Endodermal cell (in vitro differentiated cells): ENCODE data around the gene MBP. TPM values are rescaled to one million over a fixed set of nuclear protein-coding genes. Genes with fewer than 3 reads are reported as not detected.

Source experiments
- DNase-seq: peaks from one replicate; pipeline ENCODE4 v3.0.0-alpha.2; 2017
- H3K27ac ChIP-seq: 2 replicates; pipeline ENCODE4 v1.5.1; 2013; ENCODE audit warnings: mild to moderate bottlenecking, low read depth, low read length, moderate library complexity
- H3K27me3 ChIP-seq: 2 replicates; pipeline ENCODE4 v1.6.1; 2013; ENCODE audit warnings: mild to moderate bottlenecking, low read length, moderate library complexity; ENCODE audit not compliant: insufficient read depth, control insufficient read depth, poor library complexity, severe bottlenecking
- H3K36me3 ChIP-seq: 2 replicates; pipeline ENCODE4 v1.7.0; 2013; ENCODE audit warnings: mild to moderate bottlenecking, low read length, moderate library complexity; ENCODE audit not compliant: control insufficient read depth, insufficient read depth
- H3K4me1 ChIP-seq: one replicate; pipeline ENCODE4 v1.7.0; 2013; ENCODE audit warnings: low read length; ENCODE audit not compliant: control insufficient read depth, insufficient read depth
- H3K4me3 ChIP-seq: 2 replicates; pipeline ENCODE4 v1.5.1; 2013; ENCODE audit warnings: mild to moderate bottlenecking, low read length, moderate library complexity
- H3K9ac ChIP-seq: 2 replicates; pipeline ENCODE4 v1.6.1; 2013; ENCODE audit warnings: mild to moderate bottlenecking, low read length, moderate library complexity; ENCODE audit not compliant: poor library complexity, severe bottlenecking; ENCODE audit errors: extremely low read depth
- H3K9me3 ChIP-seq: 2 replicates; pipeline ENCODE4 v1.6.1; 2013; ENCODE audit warnings: mild to moderate bottlenecking, low read length, moderate library complexity; ENCODE audit not compliant: control insufficient read depth
- H3K27ac Mint-ChIP-seq: 2 replicates; pipeline ENCODE4 v1.8.0; 2020; ENCODE audit warnings: mixed read lengths
- H3K27me3 Mint-ChIP-seq: 2 replicates; pipeline ENCODE4 v1.8.0; 2021; ENCODE audit warnings: mild to moderate bottlenecking, mixed read lengths; ENCODE audit not compliant: insufficient read depth
- H3K36me3 Mint-ChIP-seq: 2 replicates; pipeline ENCODE4 v1.8.0; 2020; ENCODE audit warnings: low read depth, mixed read lengths
- H3K4me1 Mint-ChIP-seq: 2 replicates; pipeline ENCODE4 v1.8.0; 2020; ENCODE audit warnings: mixed read lengths
- H3K4me3 Mint-ChIP-seq: 2 replicates; pipeline ENCODE4 v1.8.0; 2020; ENCODE audit warnings: mild to moderate bottlenecking, moderate library complexity, mixed read lengths
- H3K9me3 Mint-ChIP-seq: 2 replicates; pipeline ENCODE4 v1.8.0; 2020; ENCODE audit warnings: mild to moderate bottlenecking, mixed read lengths
- WGBS, 2 experiments: methylation state at CpG; one replicate each; pipeline versions ENCODE4 v1.1.5 to v1.1.7; 2013; ENCODE audit warnings: missing lambda C conversion rate in 2 of 2, mixed read lengths in 1 of 2; ENCODE audit not compliant: insufficient coverage in 1 of 2, insufficient read length in 1 of 2; 5-methylcytosine and 5-hydroxymethylcytosine counted together
- total RNA-seq, 2 donors: library from RNA; stranded (reverse); fragmentation: NEBNext Ultra II Directional in 1 of 2; extraction: Animal tissue kit (Norgen Biotek cat#: 25700) in 1 of 2; gene quantifications; 2 replicates in 1 of 2; 3 replicates in 1 of 2; pipeline ENCODE4 v1.2.1, GENCODE V29; 2021
- TF ChIP-seq, protein P1 (sequence below): fragments of 200-600 bp; sonication (generic); conservative IDR thresholded peaks from 2 replicates; pipeline ENCODE4 v1.5.0; 2021; ENCODE audit warnings: antibody characterized with exemption, mild to moderate bottlenecking

MBP gene
- total RNA-seq, 2 donors from 2014 or later = 16.3 to 19.0 TPM

- Histone ChIP-seq H3K36me3 (no peaks in the 10 kb centered on the region), H3K27me3 (peaks cover 17% of the 10 kb centered on the region), H3K27ac (no peak overlapping the region), H3K4me3 (peak overlapping the region; percentile 68), H3K4me1 (no peaks in the 10 kb centered on the region), H3K9me3 (no peaks in the 10 kb centered on the region), H3K9ac (no peak overlapping the region)
- TF ChIP-seq, protein P1, sequence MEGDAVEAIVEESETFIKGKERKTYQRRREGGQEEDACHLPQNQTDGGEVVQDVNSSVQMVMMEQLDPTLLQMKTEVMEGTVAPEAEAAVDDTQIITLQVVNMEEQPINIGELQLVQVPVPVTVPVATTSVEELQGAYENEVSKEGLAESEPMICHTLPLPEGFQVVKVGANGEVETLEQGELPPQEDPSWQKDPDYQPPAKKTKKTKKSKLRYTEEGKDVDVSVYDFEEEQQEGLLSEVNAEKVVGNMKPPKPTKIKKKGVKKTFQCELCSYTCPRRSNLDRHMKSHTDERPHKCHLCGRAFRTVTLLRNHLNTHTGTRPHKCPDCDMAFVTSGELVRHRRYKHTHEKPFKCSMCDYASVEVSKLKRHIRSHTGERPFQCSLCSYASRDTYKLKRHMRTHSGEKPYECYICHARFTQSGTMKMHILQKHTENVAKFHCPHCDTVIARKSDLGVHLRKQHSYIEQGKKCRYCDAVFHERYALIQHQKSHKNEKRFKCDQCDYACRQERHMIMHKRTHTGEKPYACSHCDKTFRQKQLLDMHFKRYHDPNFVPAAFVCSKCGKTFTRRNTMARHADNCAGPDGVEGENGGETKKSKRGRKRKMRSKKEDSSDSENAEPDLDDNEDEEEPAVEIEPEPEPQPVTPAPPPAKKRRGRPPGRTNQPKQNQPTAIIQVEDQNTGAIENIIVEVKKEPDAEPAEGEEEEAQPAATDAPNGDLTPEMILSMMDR = no peak
- Mint-ChIP-seq H3K4me1 (peaks cover 13% of the 10 kb centered on the region), H3K36me3 (peaks cover 1% of the 10 kb centered on the region), H3K9me3 (no peaks in the 10 kb centered on the region), H3K27me3 (peaks cover 21% of the 10 kb centered on the region), H3K4me3 (peak overlapping the region; percentile 59), H3K27ac (no peak overlapping the region)
- 52 to 70% methylated on average over 31 to 55 of the region's 55 CpGs for WGBS, 2 experiments
- peak; percentile 86 for DNase-seq
These were observed 45.0 kb downstream of the MBP start for GRCh38 chr18:77087393-77088141.

DNA sequence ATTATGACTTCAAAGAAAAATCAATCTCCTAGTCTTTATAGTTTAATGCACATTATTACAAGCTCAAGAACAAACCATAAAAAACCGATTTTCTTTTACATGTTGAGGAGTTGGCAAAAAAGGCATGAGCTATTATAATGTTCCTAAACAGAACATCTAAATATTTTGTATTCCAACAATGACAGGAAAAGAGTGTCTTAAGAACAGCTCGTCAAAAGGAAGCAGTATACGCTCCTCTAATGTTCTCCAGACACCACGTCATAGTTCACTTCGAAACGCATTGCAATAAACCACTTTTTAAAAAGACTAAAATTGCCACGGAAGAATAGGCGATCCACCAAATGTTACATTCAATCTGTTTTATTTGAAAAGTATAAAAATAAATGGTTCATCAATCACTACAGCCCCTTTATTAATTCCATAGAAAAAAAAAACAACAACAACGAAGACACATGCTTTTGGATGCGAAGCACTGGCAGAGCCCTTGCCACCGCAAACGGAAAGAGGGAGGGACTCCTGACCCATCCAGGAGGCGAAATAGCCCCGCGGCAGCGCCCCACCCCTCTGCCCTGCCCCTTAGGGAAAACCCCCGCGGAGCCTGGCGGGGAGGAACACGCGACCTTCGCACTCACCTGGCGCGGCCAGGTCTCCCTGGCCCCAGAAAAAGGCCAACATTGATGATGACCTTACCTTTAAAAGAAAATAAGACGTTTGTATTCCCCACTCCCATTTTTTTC, 45.8 kb downstream of the MBP start:
- peaks cover 17% of the 10 kb centered on the region for H3K27me3 ChIP-seq
- TF ChIP-seq, protein P1 = no peak
- no peaks in the 10 kb centered on the region for H3K9me3 ChIP-seq
- H3K9ac ChIP-seq = no peak overlapping the region
- Mint-ChIP-seq H3K27me3 (peaks cover 21% of the 10 kb centered on the region), H3K36me3 (peaks cover 1% of the 10 kb centered on the region), H3K4me1 (peaks cover 13% of the 10 kb centered on the region), H3K27ac (no peak overlapping the region), H3K9me3 (no peaks in the 10 kb centered on the region), H3K4me3 (peak overlapping the region; percentile 59)
- peak overlapping the region; percentile 68 for H3K4me3 ChIP-seq
- no peaks in the 10 kb centered on the region for H3K4me1 ChIP-seq
- WGBS, 2 experiments = 32 to 35% methylated on average over 8 to 25 of the region's 25 CpGs
- H3K27ac ChIP-seq = no peak overlapping the region
- H3K36me3 ChIP-seq = no peaks in the 10 kb centered on the region
- DNase-seq = peak; percentile 72

DNA sequence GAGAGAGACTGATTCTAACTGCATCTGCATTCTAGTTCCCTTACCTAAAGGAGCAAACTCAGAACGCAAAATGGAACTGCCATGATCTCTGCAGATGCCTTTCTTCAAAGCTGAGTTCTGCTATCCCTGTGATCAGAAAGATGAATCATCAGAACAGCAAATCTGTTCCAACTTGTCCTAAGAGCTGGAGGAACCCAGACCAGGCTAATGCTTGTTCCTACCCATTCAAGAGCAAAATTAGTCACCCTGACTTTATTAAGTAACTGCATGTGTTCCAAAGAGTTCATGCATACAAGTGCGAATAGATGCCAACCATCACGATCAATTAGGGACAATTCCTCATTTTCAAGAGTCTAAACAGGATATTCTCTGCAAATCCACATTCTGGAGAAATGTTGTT, 46.5 kb downstream of the MBP start:
- peaks cover 1% of the 10 kb centered on the region for H3K36me3 Mint-ChIP-seq
- Histone ChIP-seq H3K4me1 (no peaks in the 10 kb centered on the region), H3K4me3 (no peak overlapping the region), H3K9me3 (no peaks in the 10 kb centered on the region), H3K36me3 (no peaks in the 10 kb centered on the region), H3K9ac (no peak overlapping the region), H3K27me3 (peaks cover 17% of the 10 kb centered on the region), H3K27ac (no peak overlapping the region)
- H3K4me1 Mint-ChIP-seq = peaks cover 13% of the 10 kb centered on the region
- 95 to 98% methylated on average over 3 of the region's 3 CpGs for WGBS, 2 experiments
- no peak for DNase-seq
- no peaks in the 10 kb centered on the region for H3K9me3 Mint-ChIP-seq
- no peak overlapping the region for H3K4me3 Mint-ChIP-seq
- peaks cover 21% of the 10 kb centered on the region for H3K27me3 Mint-ChIP-seq
- TF ChIP-seq, protein P1 = no peak
- no peak overlapping the region for H3K27ac Mint-ChIP-seq
